MM.1S (cell line): ENCODE measurements around the gene GPR87.

Experiments
- DNase-seq: peaks from one replicate; pipeline ENCODE4 v3.0.0-alpha.2; 2015
- H2AFZ ChIP-seq: fragments of 300-600 bp; sonication (generic); 2 replicates; pipeline ENCODE4 v1.6.0; 2016; ENCODE audit warnings: antibody characterized with exemption, low read length
- H3F3A ChIP-seq: fragments of 300-600 bp; sonication (generic); 2 replicates; pipeline ENCODE4 v1.6.1; 2016; ENCODE audit warnings: mild to moderate bottlenecking, antibody characterized with exemption, low read length, moderate library complexity, mixed read lengths; ENCODE audit not compliant: insufficient read depth
- H3K27ac ChIP-seq: fragments of 300-600 bp; sonication (generic); 2 replicates; pipeline ENCODE4 v1.5.1; 2016; ENCODE audit warnings: mild to moderate bottlenecking, low read length
- H3K27me3 ChIP-seq: fragments of 300-600 bp; sonication (generic); replicated peaks from 2 replicates; pipeline ENCODE4 v1.6.0; 2016; ENCODE audit warnings: low read length; ENCODE audit not compliant: insufficient read depth
- H3K36me3 ChIP-seq: fragments of 300-600 bp; sonication (generic); replicated peaks from 2 replicates; pipeline ENCODE4 v1.6.1; 2016; ENCODE audit warnings: mild to moderate bottlenecking, low read length, mixed read lengths; ENCODE audit not compliant: insufficient read depth
- H3K4me1 ChIP-seq: fragments of 300-600 bp; sonication (generic); 2 replicates; pipeline ENCODE4 v1.6.1; 2016; ENCODE audit warnings: low read length, mixed read lengths
- H3K4me2 ChIP-seq: fragments of 300-600 bp; sonication (generic); 2 replicates; pipeline ENCODE4 v1.6.0; 2016; ENCODE audit warnings: low read depth, low read length
- H3K4me3 ChIP-seq: fragments of 300-600 bp; sonication (generic); 2 replicates; pipeline ENCODE4 v1.5.1; 2016; ENCODE audit warnings: low read length, mixed read lengths
- H3K79me2 ChIP-seq: fragments of 300-600 bp; sonication (generic); 2 replicates; pipeline ENCODE4 v1.6.1; 2016; ENCODE audit warnings: mixed run types, low read length, mixed read lengths
- H3K9ac ChIP-seq: fragments of 300-600 bp; sonication (generic); 2 replicates; pipeline ENCODE4 v1.6.1; 2016; ENCODE audit warnings: low read length, mixed read lengths
- H3K9me2 ChIP-seq: fragments of 300-600 bp; sonication (generic); replicated peaks from 2 replicates; pipeline ENCODE4 v1.6.1; 2016; ENCODE audit warnings: mild to moderate bottlenecking, low read length, mixed read lengths; ENCODE audit not compliant: insufficient read depth
- H3K9me3 ChIP-seq: fragments of 300-600 bp; sonication (generic); replicated peaks from 2 replicates; pipeline ENCODE4 v1.6.1; 2016; ENCODE audit warnings: mild to moderate bottlenecking, low read length, mixed read lengths; ENCODE audit not compliant: insufficient read depth
- H4K20me1 ChIP-seq: fragments of 300-600 bp; sonication (generic); 2 replicates; pipeline ENCODE4 v1.6.1; 2016; ENCODE audit warnings: mild to moderate bottlenecking, low read length, moderate library complexity, mixed read lengths; ENCODE audit not compliant: insufficient read depth
- EZH2 ChIP-seq: fragments of 300-600 bp; sonication (generic); optimal IDR thresholded peaks from 2 replicates; pipeline ENCODE3; 2017; ENCODE audit warnings: low read depth, mild to moderate bottlenecking, antibody characterized with exemption, low read length, mixed read lengths
- EZH2phosphoT487 ChIP-seq: fragments of 300-600 bp; sonication (generic); IDR thresholded peaks from 2 replicates; pipeline ENCODE4 v1.6.1; 2018; ENCODE audit warnings: antibody characterized with exemption, low read length
- TF ChIP-seq, protein P1 (sequence below): fragments of 300-600 bp; sonication (generic); IDR thresholded peaks from 2 replicates; pipeline ENCODE4 v1.5.1; 2016; ENCODE audit warnings: antibody characterized with exemption, low read length, mixed read lengths

Gene GPR87

DNA sequence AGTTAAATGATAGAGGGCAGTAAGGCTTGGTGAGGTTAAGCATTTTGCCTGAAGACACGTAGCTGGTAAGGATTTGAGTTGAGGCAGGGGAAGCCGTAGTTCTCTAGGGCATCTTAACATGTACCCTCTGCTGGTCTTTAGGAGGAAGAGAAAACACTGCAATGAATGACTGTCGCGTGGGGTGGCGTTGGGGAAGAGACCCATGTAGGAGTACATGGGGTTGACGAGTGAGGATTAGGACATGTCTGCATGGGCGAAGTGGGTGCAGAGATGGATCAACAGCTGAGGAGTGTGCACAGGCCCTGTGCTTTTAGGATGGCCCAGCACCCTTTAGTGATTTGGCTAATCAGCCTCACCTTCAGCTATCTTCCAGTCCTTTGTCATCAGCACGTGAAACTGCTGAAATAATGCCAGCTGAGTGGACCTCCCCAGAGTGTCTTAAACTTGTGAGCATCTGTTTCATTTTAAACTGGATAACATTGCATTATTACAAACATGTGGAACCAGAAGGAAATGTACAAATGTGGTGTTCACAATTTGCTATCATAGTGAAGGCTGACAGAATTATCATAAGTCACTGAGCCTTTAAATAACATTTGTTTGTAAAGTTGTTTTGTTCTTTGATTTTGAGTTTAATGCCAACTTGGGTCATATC lies 53.6 kb downstream of the GPR87 start:
- Histone ChIP-seq H3K79me2 (no peaks in the 10 kb centered on the region), H2AFZ (no peak overlapping the region), H4K20me1 (no peaks in the 10 kb centered on the region), H3K27ac (no peak overlapping the region), H3K9ac (no peak overlapping the region), H3K36me3 (no peaks in the 10 kb centered on the region), H3K27me3 (no peaks in the 10 kb centered on the region), H3K9me3 (no peaks in the 10 kb centered on the region), H3K4me1 (peaks cover 10% of the 10 kb centered on the region; the same call in 1 of the 2 replicates), H3F3A (no peaks in the 10 kb centered on the region), H3K4me2 (no peak overlapping the region), H3K9me2 (no peaks in the 10 kb centered on the region), H3K4me3 (no peak overlapping the region)
- TF ChIP-seq EZH2, result no peak
- TF ChIP-seq, protein P1, sequence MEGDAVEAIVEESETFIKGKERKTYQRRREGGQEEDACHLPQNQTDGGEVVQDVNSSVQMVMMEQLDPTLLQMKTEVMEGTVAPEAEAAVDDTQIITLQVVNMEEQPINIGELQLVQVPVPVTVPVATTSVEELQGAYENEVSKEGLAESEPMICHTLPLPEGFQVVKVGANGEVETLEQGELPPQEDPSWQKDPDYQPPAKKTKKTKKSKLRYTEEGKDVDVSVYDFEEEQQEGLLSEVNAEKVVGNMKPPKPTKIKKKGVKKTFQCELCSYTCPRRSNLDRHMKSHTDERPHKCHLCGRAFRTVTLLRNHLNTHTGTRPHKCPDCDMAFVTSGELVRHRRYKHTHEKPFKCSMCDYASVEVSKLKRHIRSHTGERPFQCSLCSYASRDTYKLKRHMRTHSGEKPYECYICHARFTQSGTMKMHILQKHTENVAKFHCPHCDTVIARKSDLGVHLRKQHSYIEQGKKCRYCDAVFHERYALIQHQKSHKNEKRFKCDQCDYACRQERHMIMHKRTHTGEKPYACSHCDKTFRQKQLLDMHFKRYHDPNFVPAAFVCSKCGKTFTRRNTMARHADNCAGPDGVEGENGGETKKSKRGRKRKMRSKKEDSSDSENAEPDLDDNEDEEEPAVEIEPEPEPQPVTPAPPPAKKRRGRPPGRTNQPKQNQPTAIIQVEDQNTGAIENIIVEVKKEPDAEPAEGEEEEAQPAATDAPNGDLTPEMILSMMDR, result no peak
- TF ChIP-seq EZH2phosphoT487, result no peak
- DNase-seq, result no peak

DNA sequence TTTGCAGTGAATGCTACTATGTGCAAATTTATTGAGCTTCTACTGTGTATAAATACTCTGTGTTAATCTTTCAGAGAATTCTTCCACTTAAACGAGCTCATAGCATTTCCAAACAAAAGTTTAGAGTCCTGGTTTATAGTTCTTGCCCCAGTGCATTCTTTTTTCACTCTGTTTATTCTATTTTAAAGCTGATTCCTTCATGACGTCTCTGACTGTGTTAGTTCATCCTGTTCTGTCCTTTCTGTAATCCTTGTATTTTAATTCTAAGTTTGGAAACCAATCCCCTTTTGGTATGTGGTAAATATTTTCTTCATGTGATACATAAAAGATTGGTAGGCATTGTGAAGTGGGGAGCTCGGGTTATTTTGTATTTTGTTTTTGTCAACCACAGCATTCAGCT lies 57.0 kb downstream of the GPR87 start:
- Histone ChIP-seq H3F3A (no peaks in the 10 kb centered on the region), H3K36me3 (no peaks in the 10 kb centered on the region), H2AFZ (no peak overlapping the region), H4K20me1 (no peaks in the 10 kb centered on the region), H3K79me2 (no peaks in the 10 kb centered on the region), H3K27ac (no peak overlapping the region), H3K4me1 (no peaks in the 10 kb centered on the region), H3K9me2 (no peaks in the 10 kb centered on the region), H3K27me3 (no peaks in the 10 kb centered on the region), H3K4me3 (no peak overlapping the region), H3K9ac (no peak overlapping the region), H3K4me2 (no peak overlapping the region), H3K9me3 (no peaks in the 10 kb centered on the region)
- TF ChIP-seq, protein P1, result no peak
- TF ChIP-seq EZH2 (no peak), EZH2phosphoT487 (no peak)
- no peak for DNase-seq

GRCh38 chr3:151256749-151257148 lies 59.9 kb downstream of the GPR87 start:
- no peak overlapping the region for H3K9ac ChIP-seq
- no peak overlapping the region for H3K27ac ChIP-seq
- H3K27me3 ChIP-seq, result no peaks in the 10 kb centered on the region
- no peaks in the 10 kb centered on the region for H3K9me3 ChIP-seq
- TF ChIP-seq, protein P1, result no peak
- TF ChIP-seq EZH2 (no peak), EZH2phosphoT487 (no peak)
- no peaks in the 10 kb centered on the region for H3K79me2 ChIP-seq
- no peak overlapping the region for H3K4me2 ChIP-seq
- no peaks in the 10 kb centered on the region for H3K36me3 ChIP-seq
- DNase-seq, result no peak
- H4K20me1 ChIP-seq, result no peaks in the 10 kb centered on the region
- H3K4me1 ChIP-seq, result no peaks in the 10 kb centered on the region
- no peaks in the 10 kb centered on the region for H3F3A ChIP-seq
- no peak overlapping the region for H3K4me3 ChIP-seq
- H3K9me2 ChIP-seq, result no peaks in the 10 kb centered on the region
- H2AFZ ChIP-seq, result no peak overlapping the region
